Activated CD4-positive, alpha-beta T cell treated with anti-CD3 and anti-CD28 coated beads for 48 hours (primary cell): ENCODE data around the gene HELZ2.

Experiments used
- DNase-seq: peaks from one replicate; pipeline ENCODE4 v3.0.0-alpha.2; 2020

HELZ2 gene

GRCh38 chr20:63564036-63564810, 9.8 kb downstream of the HELZ2 start:
- DNase-seq = no peak

DNA sequence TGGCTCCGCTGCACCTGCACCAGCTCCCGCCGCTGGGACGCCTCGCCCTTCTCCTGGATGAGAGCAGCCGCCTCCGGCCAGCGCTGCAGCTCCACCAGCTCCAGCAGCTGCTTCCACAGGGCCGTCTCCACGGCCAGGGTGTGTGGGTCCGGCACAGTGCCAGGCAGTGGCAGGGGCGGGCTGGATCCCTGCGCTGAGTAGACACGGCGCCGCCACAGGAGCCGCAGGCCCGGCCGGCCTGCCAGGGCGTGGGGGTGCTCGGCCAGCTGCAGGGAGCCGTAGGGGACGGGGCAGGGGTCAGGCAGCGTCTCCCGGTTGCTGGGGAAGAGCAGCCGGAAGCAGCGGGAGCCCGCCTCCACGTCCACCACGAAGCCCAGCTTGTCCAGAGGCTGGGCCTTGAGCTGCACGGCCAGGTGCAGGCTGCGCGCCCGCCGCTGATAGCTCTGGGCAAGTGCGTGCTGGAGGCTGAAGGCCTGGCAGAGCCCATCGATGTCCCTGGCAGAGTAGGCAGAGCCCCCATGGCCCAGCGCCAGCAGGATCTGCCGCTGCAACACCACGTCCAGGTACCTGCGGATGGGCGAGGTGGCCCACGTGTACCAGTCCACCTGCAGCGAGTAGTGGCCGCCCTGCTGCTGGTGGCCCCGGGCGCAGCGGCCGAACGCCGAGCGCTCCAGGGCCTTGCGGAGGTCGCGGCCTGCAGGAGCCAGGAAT, 10.7 kb downstream of the HELZ2 start:
- no peak for DNase-seq

GRCh38 chr20:63562461-63563224, 11.4 kb downstream of the HELZ2 start:
- no peak for DNase-seq

DNA sequence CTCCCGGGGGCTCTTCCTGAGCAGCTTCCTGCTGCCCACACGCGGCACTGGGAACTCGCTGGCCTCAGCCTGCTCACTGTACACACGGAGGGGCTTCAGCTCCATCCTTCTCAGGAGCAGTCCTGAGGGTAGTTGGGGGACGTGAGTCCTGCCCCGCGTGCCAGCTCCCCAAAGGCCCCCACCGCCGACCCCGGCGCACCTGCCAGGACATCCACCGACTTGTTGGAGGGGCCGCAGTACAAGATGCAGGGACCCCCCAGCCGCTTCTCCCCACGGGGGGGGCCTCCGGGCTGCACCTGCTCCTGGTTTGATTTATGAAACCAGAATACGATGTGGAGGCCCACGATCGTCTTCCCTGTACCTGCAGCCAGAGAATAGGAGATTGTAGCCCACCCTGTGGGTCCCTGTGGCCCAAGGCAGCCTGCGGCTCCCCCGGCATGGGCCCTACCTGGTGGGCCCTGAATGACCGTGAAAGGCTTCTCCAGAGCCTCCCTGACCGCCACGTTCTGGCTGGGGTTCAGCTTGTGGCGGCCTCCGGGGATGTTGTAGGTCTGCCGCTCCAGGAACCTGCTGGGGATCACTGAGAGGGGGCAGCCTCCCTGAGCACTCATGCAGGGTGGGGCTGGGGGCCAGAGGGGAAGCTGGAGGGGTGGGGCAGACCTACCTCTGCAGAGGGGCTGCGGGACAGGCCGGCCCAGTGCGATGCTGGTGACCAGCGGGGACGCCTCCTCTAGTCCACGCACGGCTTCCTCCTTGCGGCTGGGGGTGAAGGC, 12.2 kb downstream of the HELZ2 start:
- no peak for DNase-seq

GRCh38 chr20:63560856-63561609, 13.0 kb downstream of the HELZ2 start:
- DNase-seq = no peak

- no peak for DNase-seq
Measured at GRCh38 chr20:63560333-63560805, 13.7 kb downstream of the HELZ2 start.

GRCh38 chr20:63559485-63560332, 14.3 kb downstream of the HELZ2 start:
- DNase-seq = peak; percentile 70

GRCh38 chr20:63558804-63559484, 15.1 kb downstream of the HELZ2 start:
- no peak for DNase-seq

GRCh38 chr20:63557481-63557891, 16.6 kb downstream of the HELZ2 start:
- DNase-seq = no peak

GRCh38 chr20:63556873-63557478, 17.1 kb downstream of the HELZ2 start:
- no peak for DNase-seq

- DNase-seq = no peak
Measured at GRCh38 chr20:63555661-63556381, 18.2 kb downstream of the HELZ2 start.

DNA sequence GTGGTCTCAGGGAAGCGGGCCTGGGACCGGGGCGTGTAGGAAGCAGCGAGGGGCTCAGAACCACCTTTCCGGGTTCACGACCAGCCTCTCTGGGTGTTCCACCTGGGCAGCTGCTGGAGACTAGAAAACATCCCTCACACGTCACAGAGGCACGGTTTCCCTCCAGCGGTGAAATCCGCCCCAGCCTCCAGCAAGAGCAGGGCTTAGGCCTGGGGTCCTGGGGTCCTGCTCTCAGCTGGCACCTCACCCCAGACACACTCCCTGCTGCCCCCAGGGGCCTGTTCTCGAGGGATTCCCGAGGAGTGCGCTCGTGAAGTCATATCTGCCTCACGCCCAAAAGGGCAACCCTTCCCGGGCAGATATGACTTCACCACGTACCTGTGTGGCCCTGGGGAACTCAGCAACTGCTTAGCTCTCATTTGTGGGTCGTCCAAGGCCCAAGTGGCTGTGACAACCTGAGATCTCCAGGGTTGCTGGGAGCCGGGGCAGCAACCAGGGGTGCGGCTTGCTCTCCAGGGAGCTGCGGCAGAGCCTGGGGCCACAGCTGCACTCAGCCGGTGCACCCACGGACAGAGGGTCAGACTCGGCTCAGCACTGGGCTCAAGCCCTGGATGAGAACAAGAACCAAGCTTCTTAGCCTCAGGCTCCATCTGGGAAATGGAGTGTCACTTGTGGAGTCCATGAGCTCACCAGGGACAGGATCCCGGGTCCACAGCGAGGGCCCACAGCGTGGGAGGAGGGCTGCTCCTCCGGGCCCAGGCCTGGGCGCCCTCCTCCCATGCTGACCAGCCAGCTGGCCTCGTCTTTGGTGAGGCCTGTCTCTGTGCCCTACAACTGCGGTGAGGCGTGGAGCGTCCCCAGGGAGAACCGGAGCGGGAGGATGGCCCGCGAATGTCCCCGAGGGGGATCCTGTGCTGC, 19.4 kb downstream of the HELZ2 start:
- DNase-seq = no peak

DNA sequence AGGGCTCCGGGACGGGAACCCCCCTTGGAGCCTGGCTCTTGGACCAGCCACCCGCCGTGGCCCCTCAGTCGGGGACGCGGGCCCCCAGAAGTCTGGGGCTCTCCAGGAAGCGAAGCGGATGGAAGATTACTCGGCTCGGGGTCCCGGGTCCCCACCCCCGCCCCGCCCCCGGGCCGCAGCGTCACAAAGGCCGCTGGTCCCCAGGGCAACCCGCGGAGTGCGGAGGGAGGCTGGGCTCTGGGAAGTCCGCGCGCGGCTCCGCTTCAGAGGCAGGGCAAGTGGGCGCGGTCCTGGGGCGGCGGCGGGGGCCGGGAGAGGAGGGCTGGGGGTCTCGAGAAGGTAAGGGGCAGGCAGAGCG, 20.1 kb downstream of the HELZ2 start, which contains the start of gene FNDC11:
Gene FNDC11, plus strand, starts transcription at position 227 of the 358 bp plus-strand sequence. CDS start 1,505 bp downstream, outside the sequence.
- peak; percentile 45 for DNase-seq

GRCh38 chr20:63553251-63553932, 20.6 kb downstream of the HELZ2 start:
- peak; percentile 93 for DNase-seq

DNA sequence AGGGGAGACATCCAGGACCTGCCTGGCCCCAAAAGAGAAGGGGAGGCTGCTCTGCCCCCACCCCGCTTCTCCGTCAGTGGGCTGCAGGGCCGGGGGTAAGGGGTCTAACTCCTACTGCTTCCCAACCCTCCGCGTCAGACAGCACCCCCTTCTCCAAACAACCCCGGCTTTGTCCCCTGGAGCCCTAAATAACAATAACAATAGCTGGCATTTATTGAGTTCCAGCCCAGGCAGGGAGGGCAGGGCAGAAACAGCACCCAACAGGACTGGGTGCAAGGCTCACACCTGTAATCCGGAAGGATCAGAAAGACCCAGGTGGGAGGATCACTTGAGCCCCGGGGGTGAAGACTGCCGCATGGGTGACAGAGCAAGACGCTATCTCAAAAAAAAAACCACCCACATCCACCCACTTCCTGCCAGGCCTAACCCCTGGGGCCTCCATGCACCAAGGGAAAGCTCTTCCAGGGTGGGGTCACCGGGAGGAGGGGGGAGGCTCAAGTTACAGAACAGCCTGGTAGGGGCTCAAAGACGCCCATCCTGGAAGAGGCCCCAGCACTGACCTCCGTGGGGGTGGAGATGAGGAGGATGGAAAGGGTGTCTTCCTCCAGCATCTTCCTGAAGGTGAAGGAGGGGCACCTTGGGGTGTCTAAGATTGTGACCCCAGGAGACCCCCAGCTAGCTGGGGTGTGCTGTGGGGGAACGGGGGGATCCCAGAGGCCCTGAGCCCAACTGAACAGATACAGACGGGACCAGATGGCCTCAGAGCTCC, 21.4 kb downstream of the HELZ2 start:
- DNase-seq = peak; percentile 32

DNA sequence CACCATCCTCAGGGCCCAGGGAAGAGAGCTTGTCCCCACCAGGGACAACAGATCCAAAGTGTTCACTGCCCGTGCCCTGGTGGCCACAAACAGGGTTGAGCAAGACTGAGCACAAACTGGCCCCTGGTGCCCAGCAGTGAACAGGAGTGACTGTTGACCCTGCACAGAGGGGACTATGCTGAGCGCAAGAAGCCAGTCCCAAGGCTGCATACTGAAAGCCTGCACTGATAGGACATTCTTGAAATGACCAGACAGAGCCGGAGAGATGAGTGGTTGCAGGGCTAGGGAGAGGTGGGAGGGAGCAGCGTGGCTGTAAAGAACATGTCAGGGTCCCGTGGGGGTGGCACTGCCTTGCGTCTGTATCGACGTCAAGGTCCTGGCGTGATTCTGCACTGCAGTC, 23.0 kb downstream of the HELZ2 start:
- no peak for DNase-seq
